ENCODE measurements around the gene TCIRG1.

- TF ChIP-seq, protein P1, sequence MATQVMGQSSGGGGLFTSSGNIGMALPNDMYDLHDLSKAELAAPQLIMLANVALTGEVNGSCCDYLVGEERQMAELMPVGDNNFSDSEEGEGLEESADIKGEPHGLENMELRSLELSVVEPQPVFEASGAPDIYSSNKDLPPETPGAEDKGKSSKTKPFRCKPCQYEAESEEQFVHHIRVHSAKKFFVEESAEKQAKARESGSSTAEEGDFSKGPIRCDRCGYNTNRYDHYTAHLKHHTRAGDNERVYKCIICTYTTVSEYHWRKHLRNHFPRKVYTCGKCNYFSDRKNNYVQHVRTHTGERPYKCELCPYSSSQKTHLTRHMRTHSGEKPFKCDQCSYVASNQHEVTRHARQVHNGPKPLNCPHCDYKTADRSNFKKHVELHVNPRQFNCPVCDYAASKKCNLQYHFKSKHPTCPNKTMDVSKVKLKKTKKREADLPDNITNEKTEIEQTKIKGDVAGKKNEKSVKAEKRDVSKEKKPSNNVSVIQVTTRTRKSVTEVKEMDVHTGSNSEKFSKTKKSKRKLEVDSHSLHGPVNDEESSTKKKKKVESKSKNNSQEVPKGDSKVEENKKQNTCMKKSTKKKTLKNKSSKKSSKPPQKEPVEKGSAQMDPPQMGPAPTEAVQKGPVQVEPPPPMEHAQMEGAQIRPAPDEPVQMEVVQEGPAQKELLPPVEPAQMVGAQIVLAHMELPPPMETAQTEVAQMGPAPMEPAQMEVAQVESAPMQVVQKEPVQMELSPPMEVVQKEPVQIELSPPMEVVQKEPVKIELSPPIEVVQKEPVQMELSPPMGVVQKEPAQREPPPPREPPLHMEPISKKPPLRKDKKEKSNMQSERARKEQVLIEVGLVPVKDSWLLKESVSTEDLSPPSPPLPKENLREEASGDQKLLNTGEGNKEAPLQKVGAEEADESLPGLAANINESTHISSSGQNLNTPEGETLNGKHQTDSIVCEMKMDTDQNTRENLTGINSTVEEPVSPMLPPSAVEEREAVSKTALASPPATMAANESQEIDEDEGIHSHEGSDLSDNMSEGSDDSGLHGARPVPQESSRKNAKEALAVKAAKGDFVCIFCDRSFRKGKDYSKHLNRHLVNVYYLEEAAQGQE (IDR thresholded peaks at IDR 0.05; ENCODE audit: insufficient read depth in 1 of 2, low read depth in 2 of 2, low read length in 1 of 2) = no peak
- TF ChIP-seq CTCF (IDR thresholded peaks at IDR 0.05) (no peak), SIN3A (IDR thresholded peaks at IDR 0.05; ENCODE audit: borderline replicate concordance, insufficient read depth, low read depth, low read length) (no peak), POLR2AphosphoS5 (IDR thresholded peaks at IDR 0.05; ENCODE audit: low read depth, low read length) (no peak), TCF7L2 (IDR thresholded peaks at IDR 0.05; ENCODE audit: low read depth, low read length) (no peak)
Observed at GRCh38 chr11:68039526-68040086, 781 bp downstream of the TCIRG1 start.

Data from Panc1 (cell line).